WTC11 (cell line): ENCODE data around the gene IL21R. TPM values are rescaled to one million over a fixed set of nuclear protein-coding genes. Genes with fewer than 3 reads are reported as not detected.
"Not testable (repeated sequence)": the region's sequence is repeated elsewhere in the genome, so short reads cannot be mapped to it uniquely, and the experiment has no call there.

Source experiments
- ATAC-seq: fragments of 200-7000 bp; cut with Tn5 transposase; 2 replicates; pipeline ENCODE4 v1.10.0; 2021; ENCODE audit warnings: mild to moderate bottlenecking, moderate library complexity
- CTCF ChIA-PET: fragments of 300-600 bp; sonication (Branson Sonifier 250); formaldehyde crosslinking; loops from one replicate; lab custom pipeline; 2021; ENCODE audit warnings: antibody characterized with exemption; lab: Charles Lee
- POLR2A ChIA-PET: fragments of 350-600 bp; sonication (Branson Sonifier 250); formaldehyde crosslinking; loops from one replicate; lab custom pipeline; 2021; ENCODE audit warnings: antibody characterized with exemption; lab: Charles Lee
- DNase-seq: peaks from one replicate; pipeline ENCODE4 v3.0.0; 2021; ENCODE audit warnings: low spot score
- H3K27ac Mint-ChIP-seq: 2 replicates; pipeline ENCODE4 v1.8.0; 2021; ENCODE audit warnings: mixed read lengths
- H3K27me3 Mint-ChIP-seq: 2 replicates; pipeline ENCODE4 v1.8.0; 2021; ENCODE audit warnings: low read depth, mild to moderate bottlenecking, moderate library complexity, mixed read lengths
- H3K36me3 Mint-ChIP-seq: 2 replicates; pipeline ENCODE4 v1.8.0; 2021; ENCODE audit warnings: mixed read lengths
- H3K4me1 Mint-ChIP-seq: 2 replicates; pipeline ENCODE4 v1.8.0; 2022; ENCODE audit warnings: mixed read lengths
- H3K4me3 Mint-ChIP-seq: 2 replicates; pipeline ENCODE4 v1.8.0; 2021; ENCODE audit warnings: mild to moderate bottlenecking, moderate library complexity, mixed read lengths
- H3K9me3 Mint-ChIP-seq: 2 replicates; pipeline ENCODE4 v1.8.0; 2021; ENCODE audit warnings: mixed read lengths
- E2F4 ChIP-seq: sonication (generic); formaldehyde crosslinking; IDR thresholded peaks from 2 replicates; pipeline ENCODE4 v1.8.1; 2022; ENCODE audit warnings: low read depth, mild to moderate bottlenecking, moderate library complexity, missing genetic modification reagents, borderline replicate concordance
- ELF4 ChIP-seq: sonication (generic); formaldehyde crosslinking; IDR thresholded peaks from 2 replicates; pipeline ENCODE4 v1.8.1; 2022; ENCODE audit warnings: low read depth, mild to moderate bottlenecking, moderate library complexity, missing genetic modification reagents
- EMX1 ChIP-seq: fragments of 250-450 bp; sonication (Bioruptor Pico); IDR thresholded peaks from 2 replicates; pipeline ENCODE4 v1.8.0; 2021; ENCODE audit warnings: mild to moderate bottlenecking
- ETV6 ChIP-seq: sonication (generic); formaldehyde crosslinking; IDR thresholded peaks from 2 replicates; pipeline ENCODE4 v1.8.1; 2022; ENCODE audit warnings: mild to moderate bottlenecking, missing genetic modification reagents
- GABPB1 ChIP-seq: sonication (generic); formaldehyde crosslinking; IDR thresholded peaks from 2 replicates; pipeline ENCODE4 v1.8.1; 2023; ENCODE audit warnings: mild to moderate bottlenecking, missing genetic modification reagents
- GTF2I ChIP-seq: fragments of 250-450 bp; sonication (Bioruptor Pico); conservative IDR thresholded peaks from 2 replicates; pipeline ENCODE4 v1.4.0; 2021; ENCODE audit warnings: mild to moderate bottlenecking
- HMGA2 ChIP-seq: fragments of 250-450 bp; sonication (Bioruptor Pico); IDR thresholded peaks from 2 replicates; pipeline ENCODE4 v1.4.0; 2021; ENCODE audit warnings: mild to moderate bottlenecking, moderate library complexity
- JAZF1 ChIP-seq: fragments of 250-450 bp; sonication (Bioruptor Pico); IDR thresholded peaks from 2 replicates; pipeline ENCODE4 v1.9.0; 2021; ENCODE audit warnings: moderate library complexity, mild to moderate bottlenecking, inconsistent platforms
- NFYB ChIP-seq: sonication (generic); formaldehyde crosslinking; conservative IDR thresholded peaks from 2 replicates; pipeline ENCODE4 v1.8.0; 2022; ENCODE audit warnings: low read depth, missing genetic modification reagents
- OVOL2 ChIP-seq: fragments of 250-450 bp; sonication (Bioruptor Pico); IDR thresholded peaks from 2 replicates; pipeline ENCODE4 v1.9.0; 2021; ENCODE audit warnings: mild to moderate bottlenecking, borderline replicate concordance
- PRRX2 ChIP-seq: fragments of 250-450 bp; sonication (Bioruptor Pico); IDR thresholded peaks from 2 replicates; pipeline ENCODE4 v1.8.0; 2021; ENCODE audit warnings: mild to moderate bottlenecking
- RELA ChIP-seq: sonication (generic); formaldehyde crosslinking; IDR thresholded peaks from 2 replicates; pipeline ENCODE4 v1.8.1; 2022; ENCODE audit warnings: missing genetic modification reagents, mild to moderate bottlenecking, borderline replicate concordance
- SOX15 ChIP-seq: fragments of 250-450 bp; sonication (Bioruptor Pico); IDR thresholded peaks from 2 replicates; pipeline ENCODE4 v1.9.0; 2021; ENCODE audit warnings: mild to moderate bottlenecking
- SP1 ChIP-seq: sonication (generic); formaldehyde crosslinking; conservative IDR thresholded peaks from 2 replicates; pipeline ENCODE4 v1.8.1; 2022; ENCODE audit warnings: missing genetic modification reagents
- TCF7 ChIP-seq: sonication (generic); formaldehyde crosslinking; IDR thresholded peaks from 2 replicates; pipeline ENCODE4 v1.8.0; 2022; ENCODE audit warnings: mild to moderate bottlenecking, low read depth, missing genetic modification reagents, moderate library complexity
- TEAD4 ChIP-seq: sonication (generic); formaldehyde crosslinking; IDR thresholded peaks from 2 replicates; pipeline ENCODE4 v1.8.0; 2022; ENCODE audit warnings: mild to moderate bottlenecking, missing genetic modification reagents
- USF1 ChIP-seq: sonication (generic); formaldehyde crosslinking; IDR thresholded peaks from 2 replicates; pipeline ENCODE4 v1.8.0; 2022; ENCODE audit warnings: mild to moderate bottlenecking, missing genetic modification reagents
- ZMAT4 ChIP-seq: fragments of 250-450 bp; sonication (Bioruptor Pico); IDR thresholded peaks from 2 replicates; pipeline ENCODE4 v1.9.0; 2021; ENCODE audit warnings: mild to moderate bottlenecking
- ZNF263 ChIP-seq: sonication (generic); formaldehyde crosslinking; IDR thresholded peaks from 2 replicates; pipeline ENCODE4 v1.8.1; 2022; ENCODE audit warnings: low read depth, mild to moderate bottlenecking, moderate library complexity, missing genetic modification reagents
- ZNF416 ChIP-seq: fragments of 250-450 bp; sonication (Bioruptor Pico); IDR thresholded peaks from 2 replicates; pipeline ENCODE4 v1.9.0; 2021; ENCODE audit warnings: mild to moderate bottlenecking, inconsistent platforms
- ZNF512 ChIP-seq: sonication (generic); formaldehyde crosslinking; IDR thresholded peaks from 2 replicates; pipeline ENCODE4 v1.8.1; 2022; ENCODE audit warnings: missing genetic modification reagents, borderline replicate concordance
- total RNA-seq: library from RNA; stranded (reverse); gene quantifications from 3 replicates; pipeline ENCODE4 v1.2.3, GENCODE V29; 2021
- TF ChIP-seq, protein P1 (sequence below): fragments of 250-450 bp; sonication (Bioruptor Pico); IDR thresholded peaks from 2 replicates; pipeline ENCODE4 v1.9.0; 2021; ENCODE audit warnings: moderate library complexity, mild to moderate bottlenecking, inconsistent platforms, borderline replicate concordance
- TF ChIP-seq, protein P2 (sequence below): fragments of 250-450 bp; sonication (Bioruptor Pico); IDR thresholded peaks from 2 replicates; pipeline ENCODE4 v1.8.0; 2021; ENCODE audit warnings: mild to moderate bottlenecking

Gene IL21R
- total RNA-seq, 1 experiment from 2014 or later = 0.70 TPM

- TF ChIP-seq, protein P1, sequence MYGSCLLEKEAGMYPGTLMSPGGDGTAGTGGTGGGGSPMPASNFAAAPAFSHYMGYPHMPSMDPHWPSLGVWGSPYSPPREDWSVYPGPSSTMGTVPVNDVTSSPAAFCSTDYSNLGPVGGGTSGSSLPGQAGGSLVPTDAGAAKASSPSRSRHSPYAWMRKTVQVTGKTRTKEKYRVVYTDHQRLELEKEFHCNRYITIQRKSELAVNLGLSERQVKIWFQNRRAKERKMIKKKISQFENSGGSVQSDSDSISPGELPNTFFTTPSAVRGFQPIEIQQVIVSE (CRISPR knock-in tag) = no peak
- TF ChIP-seq SP1 (CRISPR knock-in tag) = no peak
These were observed 30.6 kb downstream of the IL21R start (continued) for GRCh38 chr16:27432558-27432957.

DNA sequence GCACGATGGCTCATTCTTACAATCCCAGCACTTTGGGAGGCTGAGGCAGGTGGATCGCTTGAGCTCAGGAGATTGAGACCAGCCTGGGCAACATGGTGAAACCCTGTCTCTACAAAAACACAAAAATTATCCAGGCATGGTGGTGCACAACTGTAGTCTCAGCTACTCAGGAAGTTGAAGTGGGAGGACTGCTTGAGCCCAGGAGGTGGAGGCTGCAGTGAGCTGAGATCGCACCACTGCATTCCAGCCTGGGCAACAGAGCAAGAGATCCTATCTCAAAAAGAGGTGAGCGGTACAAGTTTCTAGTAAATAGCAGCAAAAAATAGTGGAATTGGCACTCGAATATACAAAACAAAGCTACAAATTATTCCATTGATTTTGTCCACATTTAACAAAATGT lies 31.2 kb downstream of the IL21R start:
- POLR2A ChIA-PET, H3K9me3 Mint-ChIP-seq, H3K4me3 Mint-ChIP-seq, H3K4me1 Mint-ChIP-seq, H3K27me3 Mint-ChIP-seq, H3K36me3 Mint-ChIP-seq, CTCF ChIA-PET, DNase-seq, ATAC-seq, H3K27ac Mint-ChIP-seq: not testable (repeated sequence)

GRCh38 chr16:27433636-27434035 lies 31.7 kb downstream of the IL21R start:
- no peak overlapping the region for H3K4me3 Mint-ChIP-seq
- DNase-seq (no peak), ATAC-seq (no peak)
- H3K4me1 Mint-ChIP-seq = no peaks in the 10 kb centered on the region
- no peaks in the 10 kb centered on the region for H3K9me3 Mint-ChIP-seq
- H3K36me3 Mint-ChIP-seq = no peaks in the 10 kb centered on the region
- no peaks in the 10 kb centered on the region; the same call in 1 of the 2 replicates for H3K27me3 Mint-ChIP-seq
- TF ChIP-seq ZNF512 (CRISPR knock-in tag) (no peak), TEAD4 (CRISPR knock-in tag) (no peak), ZNF416 (no peak), OVOL2 (CRISPR knock-in tag) (no peak), RELA (CRISPR knock-in tag) (no peak), E2F4 (CRISPR knock-in tag) (no peak), NFYB (CRISPR knock-in tag) (no peak)
- H3K27ac Mint-ChIP-seq = no peak overlapping the region
- CTCF ChIA-PET = interaction anchor here (1.5 kb wide), 1 partner anchor 254 kb away, joined by 5 read pairs; no protein-coding TSS in a partner anchor
- POLR2A ChIA-PET = no interaction called here

GRCh38 chr16:27434141-27435051 lies 32.4 kb downstream of the IL21R start:
- Mint-ChIP-seq H3K4me1 (peaks cover 3% of the 10 kb centered on the region), H3K4me3 (no peak overlapping the region), H3K9me3 (no peaks in the 10 kb centered on the region), H3K27ac (no peak overlapping the region), H3K27me3 (no peaks in the 10 kb centered on the region), H3K36me3 (no peaks in the 10 kb centered on the region)
- ATAC-seq (no peak), DNase-seq (no peak)
- no peak for TF ChIP-seq OVOL2 (CRISPR knock-in tag)
- no peak for TF ChIP-seq EMX1
- no peak for TF ChIP-seq ELF4 (CRISPR knock-in tag)
- no peak for TF ChIP-seq ZMAT4 (CRISPR knock-in tag)
- no peak for TF ChIP-seq PRRX2 (CRISPR knock-in tag)
- TF ChIP-seq HMGA2 = no peak
- TF ChIP-seq GABPB1 (CRISPR knock-in tag) = no peak
- TF ChIP-seq JAZF1 (CRISPR knock-in tag) = no peak
- no peak for TF ChIP-seq ZNF263 (CRISPR knock-in tag)
- TF ChIP-seq GTF2I (CRISPR knock-in tag) = no peak
- TF ChIP-seq USF1 (CRISPR knock-in tag) = no peak
- TF ChIP-seq SOX15 (CRISPR knock-in tag) = no peak
- TF ChIP-seq, protein P2, sequence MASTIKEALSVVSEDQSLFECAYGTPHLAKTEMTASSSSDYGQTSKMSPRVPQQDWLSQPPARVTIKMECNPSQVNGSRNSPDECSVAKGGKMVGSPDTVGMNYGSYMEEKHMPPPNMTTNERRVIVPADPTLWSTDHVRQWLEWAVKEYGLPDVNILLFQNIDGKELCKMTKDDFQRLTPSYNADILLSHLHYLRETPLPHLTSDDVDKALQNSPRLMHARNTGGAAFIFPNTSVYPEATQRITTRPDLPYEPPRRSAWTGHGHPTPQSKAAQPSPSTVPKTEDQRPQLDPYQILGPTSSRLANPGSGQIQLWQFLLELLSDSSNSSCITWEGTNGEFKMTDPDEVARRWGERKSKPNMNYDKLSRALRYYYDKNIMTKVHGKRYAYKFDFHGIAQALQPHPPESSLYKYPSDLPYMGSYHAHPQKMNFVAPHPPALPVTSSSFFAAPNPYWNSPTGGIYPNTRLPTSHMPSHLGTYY (CRISPR knock-in tag) = no peak
- no peak for TF ChIP-seq TCF7
- no peak for TF ChIP-seq ETV6
- CTCF ChIA-PET = interaction anchor here (1.5 kb wide), 1 partner anchor 255 kb away, joined by 5 read pairs; no protein-coding TSS in a partner anchor
- POLR2A ChIA-PET = no interaction called here

- CTCF ChIA-PET, H3K27me3 Mint-ChIP-seq, H3K9me3 Mint-ChIP-seq, H3K4me1 Mint-ChIP-seq, H3K36me3 Mint-ChIP-seq, H3K4me3 Mint-ChIP-seq, DNase-seq, H3K27ac Mint-ChIP-seq, ATAC-seq, POLR2A ChIA-PET: not testable (repeated sequence)
These were observed 33.2 kb downstream of the IL21R start for GRCh38 chr16:27435146-27435545.
